ENCODE measurements around the gene ADGRV1. TPM values are rescaled to one million over a fixed set of nuclear protein-coding genes. Genes with fewer than 3 reads are reported as not detected.
A peak's percentile ranks its signal among the peaks of the same experiment; 100 is the strongest.

The ADGRV1 gene
- total and polyA plus RNA-seq, 9 of the 15 experiments (the other 6 are each of a cell fraction or from before 2014, with no cell fraction given): 21.7 to 156 (median 58.2) TPM

- TF ChIP-seq FOXA1 (IDR thresholded peaks at IDR 0.05; ENCODE audit: borderline replicate concordance): no peak
- TF ChIP-seq PPARD (CRISPR knock-in tag; IDR thresholded peaks at IDR 0.05): no peak
- TF ChIP-seq TAF9B (IDR thresholded peaks at IDR 0.05; ENCODE audit: partially characterized antibody): peak; percentile 8
- TF ChIP-seq SRSF9 (IDR thresholded peaks at IDR 0.05; ENCODE audit: borderline replicate concordance, low read depth, low read length): no peak
- 0 out of 2 replicates have a peak, but pooled peaks have one; percentile 7 for TF ChIP-seq POLR2A (conservative IDR thresholded peaks at IDR 0.05)
- no peak for TF ChIP-seq ZKSCAN1 (IDR thresholded peaks at IDR 0.05; ENCODE audit: low read depth, low read length)
- TF ChIP-seq BMI1 (IDR thresholded peaks at IDR 0.05; ENCODE audit: low read length): no peak
- no peak for TF ChIP-seq CBX1 (IDR thresholded peaks at IDR 0.05; ENCODE audit: low read depth)
- no peak for TF ChIP-seq STAT5B (CRISPR knock-in tag; IDR thresholded peaks at IDR 0.05)
- no peak for TF ChIP-seq PBX2 (CRISPR knock-in tag; IDR thresholded peaks at IDR 0.05; ENCODE audit: low read depth)
- TF ChIP-seq PBX2 (tag; conservative IDR thresholded peaks at IDR 0.05; ENCODE audit: low read depth): peak; percentile 99
- TF ChIP-seq TCF15 (CRISPR knock-in tag; IDR thresholded peaks at IDR 0.05): no peak
- TF ChIP-seq USF1 (CRISPR knock-in tag; IDR thresholded peaks at IDR 0.05): no peak
- no peak for TF ChIP-seq ZFP91 (CRISPR knock-in tag; IDR thresholded peaks at IDR 0.05)
- no peak for TF ChIP-seq NRF1 (conservative IDR thresholded peaks at IDR 0.05 in 1 of 2, IDR thresholded peaks at IDR 0.05 in 1 of 2)
- TF ChIP-seq STAT5A (IDR thresholded peaks at IDR 0.05; ENCODE audit: borderline replicate concordance, low read length): peak; percentile 61
- 0 out of 4 replicates have a peak, but pooled peaks of 1 of the 2 experiments have one; percentile 27 for TF ChIP-seq MLLT1 (IDR thresholded peaks at IDR 0.05)
- no peak for TF ChIP-seq SMAD3 (CRISPR knock-in tag; conservative IDR thresholded peaks at IDR 0.05)
- no peak for TF ChIP-seq BCOR (IDR thresholded peaks at IDR 0.05)
- TF ChIP-seq RBM39 (optimal IDR thresholded peaks at IDR 0.05; ENCODE audit: low read depth, low read length): no peak
- no peak for TF ChIP-seq ELK1 (CRISPR knock-in tag; IDR thresholded peaks at IDR 0.05)
- no peak for TF ChIP-seq HMG20A (CRISPR knock-in tag; conservative IDR thresholded peaks at IDR 0.05)
- TF ChIP-seq MEIS2 (IDR thresholded peaks at IDR 0.05; ENCODE audit: partially characterized antibody): peak; percentile 100
- peak; percentile 83 for TF ChIP-seq EP300 (IDR thresholded peaks at IDR 0.05; ENCODE audit: low read length)
These were observed 99.2 kb downstream of the ADGRV1 start (continued) for GRCh38 chr5:90657788-90658187.

Data from K562 (cell line).